NCI-H146 (cell line): ENCODE results near the gene MAF.

Experiments
- DNase-seq: peaks from one replicate; lab custom pipeline; 2025; lab: John Stamatoyannopoulos, UW

MAF gene

DNA sequence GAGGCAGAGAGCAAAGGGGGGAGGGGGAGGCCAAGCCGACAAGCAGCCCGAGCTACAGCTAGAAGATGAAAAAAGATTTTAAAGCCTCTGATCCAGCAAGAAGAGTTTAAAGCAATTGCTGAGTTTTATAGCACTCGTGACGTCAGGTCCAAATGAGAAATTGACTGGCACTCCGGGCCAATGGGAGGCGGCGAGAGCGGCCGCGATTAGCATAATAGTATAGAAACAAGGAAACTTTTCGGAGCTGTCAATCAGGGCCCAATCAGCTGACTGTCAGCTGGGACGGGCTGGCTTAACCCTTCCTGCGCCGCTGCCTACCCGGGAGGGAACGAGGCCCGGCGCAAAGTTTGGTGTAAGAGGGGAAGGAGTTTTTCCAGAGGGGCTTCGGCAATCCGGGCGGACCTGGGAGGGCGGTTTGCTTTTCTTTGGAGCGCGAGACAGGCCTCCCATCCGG is at the start of gene MAF:
TSS of gene MAF (minus strand) at position 100 of the 454 bp plus-strand sequence. CDS start 835 bp downstream, outside the sequence.
- DNase-seq: peak; percentile 55

DNA sequence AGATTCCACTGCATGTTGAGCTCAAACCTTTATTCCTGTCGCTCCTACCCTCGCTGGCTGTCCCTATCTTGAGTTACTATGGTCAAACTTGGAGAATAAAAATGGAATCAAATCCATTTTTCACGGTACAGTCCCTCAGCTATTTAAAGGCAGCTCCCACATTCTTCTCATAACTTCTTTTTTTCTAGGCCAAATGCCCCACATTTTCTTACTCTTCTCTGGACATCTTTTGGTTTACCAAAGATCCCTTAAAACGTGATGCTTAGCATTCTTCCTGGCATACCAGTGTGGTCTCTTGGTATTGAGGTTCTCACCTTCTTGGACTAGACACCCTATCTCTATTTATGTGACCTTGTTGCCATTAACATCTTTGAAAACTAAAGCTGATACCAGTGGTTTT is 48.3 kb upstream of the MAF start:
- no peak for DNase-seq

DNA sequence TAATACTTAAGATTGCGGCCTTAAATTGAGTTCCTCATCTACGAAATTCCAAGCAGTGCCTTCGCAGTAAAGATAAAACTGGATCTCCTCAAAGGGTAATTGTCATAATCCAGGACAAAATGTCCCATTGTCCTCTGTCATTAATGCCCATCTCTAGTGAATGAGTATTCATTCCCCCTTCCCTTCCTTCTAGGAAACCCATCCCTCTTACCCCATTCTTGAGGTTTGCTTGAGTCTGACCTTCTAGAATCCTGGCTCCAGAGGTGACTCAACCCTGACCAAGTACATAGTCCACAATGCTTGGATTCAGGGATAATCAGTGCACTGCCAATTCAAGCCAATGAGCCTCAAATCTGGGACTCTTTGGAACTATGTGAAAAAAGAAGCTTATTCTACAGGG is 47.0 kb upstream of the MAF start:
- no peak for DNase-seq

DNA sequence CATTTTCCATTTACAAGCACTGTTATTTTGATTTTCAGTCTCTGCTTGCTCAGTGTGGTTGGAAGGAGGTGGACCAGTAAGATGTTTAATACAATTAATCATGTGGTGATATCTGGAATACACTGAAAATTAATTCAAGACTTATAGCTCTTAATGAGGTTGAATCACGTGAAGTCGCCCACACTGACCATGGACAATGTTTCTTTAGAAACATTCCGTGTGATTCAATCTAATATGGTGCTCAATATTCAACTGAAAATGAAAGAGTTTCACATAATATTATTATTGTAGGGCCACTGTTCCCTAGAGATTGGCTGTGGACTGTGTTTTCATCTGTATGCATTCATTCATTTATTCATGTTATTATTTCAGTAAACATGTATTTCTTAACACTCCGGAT is 45.2 kb upstream of the MAF start:
- DNase-seq: no peak

DNA sequence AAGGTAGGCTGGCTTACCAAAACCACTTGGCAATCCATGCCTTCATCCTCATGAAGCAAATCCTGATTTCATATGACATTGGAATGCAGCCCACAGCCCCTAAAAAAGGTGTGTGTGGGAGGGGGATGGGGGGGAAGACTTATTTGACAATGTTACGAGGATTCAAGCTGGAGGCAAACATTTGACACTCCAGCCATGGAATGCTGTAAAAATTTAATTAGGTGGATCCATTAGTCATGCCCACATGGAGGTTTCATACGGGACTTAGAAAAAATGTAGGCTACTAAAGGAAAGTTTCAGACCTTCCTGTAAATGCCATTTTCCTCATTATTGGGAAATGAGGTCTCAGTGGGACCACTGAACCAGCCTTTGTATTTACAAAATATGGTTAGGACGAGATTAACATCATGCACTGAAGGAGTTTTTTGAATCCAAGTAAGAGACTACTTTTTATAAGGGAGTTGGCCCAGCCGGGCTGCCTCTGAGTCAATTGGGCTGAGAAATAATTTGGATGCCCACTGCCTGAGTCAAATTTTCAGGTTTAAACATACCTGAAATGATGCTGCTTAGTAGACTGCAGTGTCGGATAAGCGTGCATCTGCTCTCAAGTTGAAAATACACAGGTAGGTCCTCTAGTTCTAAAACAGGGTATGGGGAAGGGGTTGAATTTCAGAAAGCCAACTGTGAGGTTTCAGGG is 44.6 kb upstream of the MAF start:
- DNase-seq: no peak

DNA sequence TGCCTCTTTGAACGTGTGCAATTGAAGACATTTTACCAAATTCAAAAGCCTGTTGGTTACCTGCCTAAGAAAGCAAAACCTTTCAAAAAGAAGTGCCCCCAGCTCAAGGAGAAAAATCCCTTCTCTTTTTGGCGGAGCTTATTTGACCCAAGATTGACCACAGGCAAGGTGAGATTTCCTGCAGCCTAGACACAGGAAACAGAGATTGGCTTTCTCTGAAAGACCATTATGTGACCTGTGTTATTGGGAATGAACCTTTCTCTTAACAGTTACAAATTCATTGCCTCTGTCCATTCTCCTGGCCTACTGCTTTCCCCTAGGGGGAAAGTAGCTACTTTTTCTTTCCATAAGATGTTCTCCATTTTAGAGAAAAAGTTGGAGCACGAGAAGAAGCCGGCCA is 42.1 kb upstream of the MAF start:
- no peak for DNase-seq

DNA sequence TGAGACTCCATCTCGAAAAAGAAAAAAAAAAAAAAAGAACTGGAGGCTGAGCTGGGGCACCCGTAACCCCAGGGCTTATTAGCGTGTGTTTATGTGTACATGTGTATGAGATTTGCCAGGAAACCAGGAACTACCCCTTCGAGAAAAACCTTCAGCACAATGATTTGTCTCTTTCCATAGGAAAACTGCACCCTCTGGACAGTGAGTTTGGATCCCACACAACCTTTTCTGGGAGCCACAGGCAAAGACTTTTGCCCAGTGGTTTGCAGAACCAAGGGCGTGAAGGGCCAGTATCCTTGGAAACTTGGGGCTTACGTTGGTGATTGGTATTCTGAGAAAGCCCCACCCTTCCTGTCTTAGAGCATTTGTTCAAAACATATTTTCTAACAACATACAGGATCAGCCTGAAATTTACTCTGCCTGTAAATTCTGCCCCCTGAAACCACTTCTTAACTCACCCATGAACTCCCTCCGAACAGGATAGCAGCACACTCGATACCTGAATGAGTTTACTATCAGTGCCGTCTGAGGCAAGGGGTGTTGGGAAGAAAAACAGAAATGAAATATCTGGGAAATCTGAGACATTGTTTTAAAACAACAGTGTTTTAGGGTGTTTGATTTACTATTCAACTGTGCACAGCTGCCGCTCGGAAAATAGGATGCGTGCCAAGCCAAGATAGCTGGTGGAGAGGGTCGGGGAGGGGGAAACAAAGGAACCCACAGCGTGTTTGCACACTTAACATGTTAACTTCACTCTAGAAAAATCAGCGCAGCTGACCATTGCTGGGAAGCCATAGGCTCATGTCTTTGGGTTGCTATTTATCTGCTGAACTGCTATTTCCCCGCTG is 40.2 kb upstream of the MAF start:
- no peak for DNase-seq

DNA sequence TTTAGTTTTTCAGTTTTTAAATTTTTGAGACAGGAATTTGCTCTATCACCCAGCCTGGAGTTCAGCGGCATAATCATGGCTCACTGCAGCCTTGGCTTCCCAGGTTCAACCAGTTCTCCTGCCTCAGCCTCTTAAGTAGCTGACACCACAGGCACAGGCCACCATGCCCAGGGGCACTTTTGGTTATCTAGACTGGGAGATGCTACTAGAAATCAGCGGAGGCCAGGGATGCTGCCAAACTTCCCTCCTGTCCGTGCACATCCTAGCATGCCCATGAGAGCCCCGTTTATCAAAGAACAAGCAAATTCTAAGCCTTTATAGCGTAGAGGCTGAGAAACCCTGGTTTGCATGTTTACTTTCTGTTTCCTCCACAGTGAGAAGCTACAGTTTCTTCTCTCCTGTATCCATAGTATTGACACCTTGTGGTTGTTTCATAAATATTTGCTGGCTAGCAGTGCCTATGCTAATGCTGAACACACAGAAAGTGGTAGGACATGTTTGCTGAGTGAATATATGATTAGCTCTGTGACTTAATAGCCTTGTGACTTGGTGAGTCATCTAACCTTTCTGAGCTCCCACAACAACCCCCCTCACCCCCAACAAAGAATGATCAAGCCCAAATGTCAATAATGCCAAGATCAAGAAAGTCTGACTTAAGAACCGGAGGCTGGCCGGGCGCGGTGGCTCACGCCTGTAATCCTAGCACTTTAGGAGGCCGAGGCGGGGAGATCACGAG is 39.2 kb upstream of the MAF start:
- DNase-seq: no peak

DNA sequence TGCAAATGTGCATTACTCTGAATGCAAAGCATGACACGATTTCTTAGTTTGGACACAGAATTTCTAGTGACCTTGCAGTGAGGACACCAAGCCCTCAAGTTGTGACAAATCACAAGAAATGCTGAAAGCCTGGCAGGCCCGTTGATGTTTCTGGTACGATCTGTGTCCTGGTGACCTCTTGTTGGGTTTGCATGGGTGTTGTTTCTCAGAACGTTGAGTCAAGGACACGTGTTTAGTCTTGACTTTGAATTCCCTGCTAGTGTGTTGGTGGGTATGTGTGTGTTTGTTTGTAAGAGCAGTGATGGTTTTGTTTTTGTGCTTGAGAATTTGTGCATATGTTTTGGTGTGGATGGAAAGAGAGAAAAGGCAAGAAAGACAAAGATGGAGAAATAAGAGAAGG is 37.8 kb upstream of the MAF start:
- no peak for DNase-seq

DNA sequence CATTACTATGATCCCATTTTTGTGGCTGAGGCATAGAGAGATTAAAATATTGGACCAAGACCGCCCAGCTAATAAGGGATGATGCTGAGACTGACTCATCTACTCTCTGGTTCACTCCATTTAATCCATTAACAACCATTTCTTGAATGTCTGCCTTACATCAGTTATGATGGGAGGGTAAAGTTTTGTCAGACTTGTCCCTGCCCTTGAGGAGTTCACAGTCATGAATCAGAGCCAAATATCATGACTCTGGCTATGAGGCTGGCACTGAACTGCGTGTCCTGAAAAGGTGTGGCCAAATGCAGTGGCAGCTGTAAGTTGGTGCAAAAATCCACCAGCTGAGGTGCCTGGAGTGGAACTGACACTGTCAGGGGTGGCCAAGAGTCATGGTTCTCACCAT is 35.0 kb upstream of the MAF start:
- DNase-seq: no peak

DNA sequence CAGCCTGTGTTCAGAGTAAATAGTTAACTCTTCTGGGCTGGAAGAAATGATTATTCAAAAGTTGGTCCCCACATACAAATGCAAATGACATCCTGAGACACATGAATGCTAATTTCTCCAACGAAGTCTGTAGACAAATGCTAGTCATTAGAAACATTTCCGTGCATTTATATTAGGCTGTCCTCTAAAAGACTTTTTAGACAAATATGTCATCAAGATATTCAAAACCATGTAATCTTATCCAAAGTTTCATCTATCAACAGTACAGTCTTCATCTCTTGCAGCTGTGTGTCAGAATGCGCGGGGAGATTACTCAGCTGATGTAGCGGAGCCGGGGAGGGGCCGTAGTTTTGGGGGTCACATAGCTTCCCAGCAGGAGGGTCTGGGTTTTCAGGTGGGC is 33.8 kb upstream of the MAF start:
- DNase-seq: no peak

DNA sequence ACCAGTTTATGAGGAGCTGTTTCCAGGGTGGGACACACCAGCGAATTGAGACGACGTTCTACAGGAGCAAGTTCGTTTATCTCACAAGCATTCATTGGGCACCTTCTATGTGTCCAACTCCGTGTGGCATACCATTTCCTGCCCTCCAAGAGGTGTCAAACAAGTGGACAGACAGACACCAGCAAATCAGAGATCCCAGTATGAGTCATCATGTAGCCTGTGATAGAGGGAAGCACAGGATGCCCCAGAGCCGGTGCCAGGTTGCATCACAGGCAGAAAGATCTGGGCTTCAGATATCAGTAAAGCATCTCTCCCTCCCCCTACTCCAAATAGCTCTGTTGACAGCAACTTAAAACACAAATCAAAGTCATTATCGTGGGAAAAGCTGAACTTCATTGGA is 31.8 kb upstream of the MAF start:
- DNase-seq: no peak

DNA sequence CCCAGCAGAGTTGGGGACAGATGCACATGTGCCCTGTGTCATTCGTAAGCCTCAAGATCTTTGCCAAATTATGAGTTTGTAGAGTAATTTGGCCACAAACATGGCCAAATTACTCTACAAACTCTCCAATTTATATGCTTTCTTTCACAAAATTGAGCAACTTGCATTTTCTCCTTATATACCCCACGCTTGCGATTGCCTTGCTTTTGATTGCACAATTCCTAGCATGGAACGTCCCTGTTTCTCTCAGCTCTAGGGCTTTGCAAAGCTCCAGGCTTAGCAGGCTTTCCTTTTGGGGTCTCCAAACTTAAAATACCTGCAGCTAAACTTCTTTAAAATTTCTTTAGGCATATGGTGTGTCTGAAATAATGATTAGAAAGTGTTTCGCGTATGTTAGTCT is 28.5 kb upstream of the MAF start:
- no peak for DNase-seq

DNA sequence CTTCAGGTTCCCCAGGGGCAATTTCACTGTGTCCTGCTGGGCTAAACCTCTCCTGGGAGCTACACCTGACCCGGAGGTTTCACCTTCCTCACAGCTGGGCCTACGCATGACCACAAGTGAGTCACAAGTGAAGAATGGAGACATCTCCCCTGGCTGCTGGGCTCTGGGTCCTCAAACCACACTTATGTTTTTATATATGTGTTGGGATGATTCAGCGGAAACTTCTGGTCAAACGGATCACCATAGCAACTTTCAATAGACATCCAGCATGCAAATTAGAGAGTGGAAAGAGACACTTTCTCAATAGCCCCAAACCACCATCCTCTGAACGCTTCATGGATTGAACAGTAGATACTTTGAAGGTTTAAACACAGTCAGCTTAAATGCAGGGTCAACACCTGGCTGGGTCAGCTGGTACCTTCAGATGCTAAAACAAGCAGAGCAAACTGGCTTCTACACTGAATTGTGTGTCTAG is 28.0 kb upstream of the MAF start:
- no peak for DNase-seq

DNA sequence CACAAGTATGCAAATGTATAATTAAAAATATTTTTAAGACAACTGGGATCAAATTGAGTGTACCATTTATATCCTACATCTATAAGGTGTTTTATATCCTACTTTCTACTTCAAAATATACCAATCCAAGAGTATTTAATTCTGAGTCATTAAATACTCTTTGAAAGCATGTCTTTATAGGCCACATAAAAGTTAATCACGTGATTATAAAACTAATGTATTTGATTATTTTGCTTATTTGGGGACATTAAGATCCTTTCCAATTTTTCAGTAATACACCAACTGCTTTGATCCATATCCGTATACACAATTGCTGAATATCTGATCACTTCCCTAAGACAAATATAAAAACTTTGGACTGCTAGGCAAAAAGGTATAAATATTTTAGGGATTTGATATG is 26.6 kb upstream of the MAF start:
- DNase-seq: no peak

DNA sequence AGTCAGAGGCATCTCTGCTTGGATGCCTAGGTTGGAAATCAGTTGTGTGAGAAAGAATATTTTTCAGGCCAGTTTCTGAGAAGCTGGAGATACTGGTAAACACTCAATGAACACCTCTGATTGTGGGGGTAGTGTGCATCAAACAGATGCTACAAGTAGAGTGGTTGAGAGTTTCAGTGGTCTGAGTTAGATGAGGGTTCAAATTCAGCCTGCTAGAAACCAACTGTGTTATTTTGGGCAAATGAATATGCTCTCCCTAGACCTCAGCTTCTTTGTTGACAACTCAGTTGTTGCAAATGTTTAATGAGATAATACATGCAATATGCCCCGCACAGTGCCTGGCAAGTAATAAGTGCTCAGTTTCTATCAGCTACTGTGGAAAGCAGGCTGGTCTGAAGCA is 25.2 kb upstream of the MAF start:
- DNase-seq: no peak

DNA sequence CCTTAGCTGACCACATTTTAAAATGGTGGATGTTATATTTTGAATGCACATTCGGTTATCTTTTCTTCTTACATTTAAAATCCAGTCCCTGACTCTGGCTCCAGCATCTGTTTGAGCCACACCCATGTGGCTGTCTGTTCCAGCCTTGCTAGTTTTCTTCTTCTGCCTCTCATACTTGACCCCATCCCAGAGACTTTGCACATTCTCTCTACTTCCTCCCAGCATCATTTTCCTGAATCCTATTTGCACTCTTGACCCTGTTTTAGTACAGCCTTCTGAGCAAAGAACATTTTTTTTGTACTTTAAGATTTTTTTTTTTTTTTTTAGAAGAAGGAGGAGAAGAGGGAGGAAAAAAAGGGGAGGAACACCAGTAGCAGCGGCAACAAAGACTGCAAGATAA is 23.3 kb upstream of the MAF start:
- DNase-seq: no peak

DNA sequence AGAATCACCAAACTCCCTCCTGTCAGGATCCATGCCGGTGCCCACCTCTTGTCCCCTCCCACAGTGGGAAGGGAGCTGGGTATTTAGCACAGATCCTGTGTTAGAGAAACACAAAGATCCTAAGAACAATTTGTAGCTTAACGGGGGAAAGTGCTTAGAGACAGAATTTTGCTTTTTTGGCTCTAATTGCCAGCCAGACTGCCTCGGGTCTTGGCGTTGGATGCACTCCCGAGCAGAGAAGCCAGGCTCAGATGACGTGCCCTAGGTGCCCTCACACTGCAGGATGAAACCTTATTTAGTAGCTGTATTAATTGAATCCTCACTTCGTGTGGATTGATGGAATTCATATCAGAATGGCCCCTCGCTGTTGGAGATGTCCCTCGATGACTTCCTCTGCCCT is 22.5 kb upstream of the MAF start:
- DNase-seq: no peak

DNA sequence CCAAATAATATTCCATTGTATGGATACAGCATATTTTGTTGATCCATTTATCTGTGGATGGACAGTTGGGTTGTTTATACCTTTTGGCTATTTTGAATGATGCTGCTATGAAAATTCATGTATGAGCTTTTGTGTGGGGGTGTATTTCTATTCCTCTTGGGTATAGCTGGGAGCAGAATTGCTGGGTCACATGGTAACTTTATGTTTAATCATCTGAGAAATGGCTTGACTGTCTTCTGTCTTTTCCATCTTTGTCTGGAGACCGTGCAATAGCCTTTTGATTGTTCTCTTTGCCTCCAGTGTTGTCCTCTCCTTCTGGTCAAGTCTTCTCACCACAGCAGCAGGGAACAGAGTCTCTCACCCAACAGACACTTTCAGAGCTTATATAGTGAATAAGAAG is 20.5 kb upstream of the MAF start:
- no peak for DNase-seq

DNA sequence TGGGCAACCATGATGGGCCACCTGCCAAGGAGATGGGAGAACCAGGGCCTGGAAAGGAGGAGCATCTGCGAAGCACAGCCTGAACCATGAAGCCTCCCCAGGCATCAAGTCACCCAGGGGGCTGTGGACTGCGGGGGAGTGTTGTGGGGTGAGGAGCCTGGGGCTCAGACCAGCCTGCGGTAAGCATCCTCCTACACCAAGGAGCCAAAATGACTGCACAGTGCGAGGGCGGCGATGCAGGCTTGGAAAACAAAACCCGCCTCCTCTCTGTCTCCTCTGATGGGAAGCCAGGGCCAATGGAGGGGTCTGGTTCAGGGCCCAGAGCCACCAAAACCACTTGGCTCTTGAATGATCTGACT is 18.1 kb upstream of the MAF start:
- no peak for DNase-seq

DNA sequence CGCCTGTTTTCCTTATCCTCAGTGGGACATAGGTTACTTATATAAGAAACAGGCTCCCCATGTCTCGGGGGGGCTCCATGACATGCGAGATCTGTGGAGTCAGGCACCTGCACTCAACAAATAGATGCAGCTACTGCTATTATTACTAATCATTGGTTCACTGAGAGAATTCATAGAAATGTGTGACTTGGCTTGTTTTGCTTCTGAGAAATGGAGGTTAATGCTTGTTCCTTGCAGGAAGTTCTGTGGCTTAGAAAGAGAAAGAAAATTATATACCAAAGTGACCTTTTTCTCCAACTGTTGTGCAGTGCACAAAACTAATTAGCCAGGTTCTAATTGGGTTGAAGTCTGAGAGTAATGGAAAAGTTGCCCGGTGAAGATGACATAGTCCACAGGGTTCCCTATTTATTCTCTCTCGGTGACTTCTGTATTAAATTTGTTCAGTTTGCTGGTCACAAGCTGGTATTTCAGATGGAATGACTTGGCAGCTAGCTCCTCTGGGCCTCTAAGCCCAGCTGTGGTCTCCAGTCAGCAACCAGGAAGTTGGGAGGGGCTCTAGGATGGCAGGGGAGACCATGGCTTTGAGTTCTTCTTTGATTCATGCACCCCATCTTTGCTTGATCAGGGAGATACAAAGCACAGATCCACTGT is 17.6 kb upstream of the MAF start:
- no peak for DNase-seq

DNA sequence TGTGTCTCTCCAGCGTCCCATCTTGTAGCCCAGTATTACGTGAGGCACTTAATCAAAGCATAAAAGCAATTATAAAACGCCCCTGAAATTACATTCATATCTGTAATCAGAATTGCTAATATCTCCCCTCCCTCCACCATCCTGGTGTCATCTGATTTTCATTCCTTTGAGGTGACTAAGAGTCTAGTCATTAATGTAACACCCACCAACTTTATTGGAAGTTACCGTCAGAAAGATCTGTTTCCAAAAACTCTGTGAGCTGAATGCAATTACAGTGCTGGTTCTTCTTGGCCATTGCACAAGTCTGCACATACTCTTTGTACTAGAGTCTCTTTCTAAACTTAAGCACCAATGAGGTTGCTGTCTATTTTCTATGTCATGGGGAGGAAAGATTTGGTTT is 12.5 kb upstream of the MAF start:
- no peak for DNase-seq
